Measurements from ENCODE around the gene FAM8A1.

GRCh38 chr6:17648745-17649144 lies 48.6 kb downstream of the FAM8A1 start:
- TF ChIP-seq POLR2A (IDR thresholded peaks at IDR 0.05) = no peak
- TF ChIP-seq, protein P1, sequence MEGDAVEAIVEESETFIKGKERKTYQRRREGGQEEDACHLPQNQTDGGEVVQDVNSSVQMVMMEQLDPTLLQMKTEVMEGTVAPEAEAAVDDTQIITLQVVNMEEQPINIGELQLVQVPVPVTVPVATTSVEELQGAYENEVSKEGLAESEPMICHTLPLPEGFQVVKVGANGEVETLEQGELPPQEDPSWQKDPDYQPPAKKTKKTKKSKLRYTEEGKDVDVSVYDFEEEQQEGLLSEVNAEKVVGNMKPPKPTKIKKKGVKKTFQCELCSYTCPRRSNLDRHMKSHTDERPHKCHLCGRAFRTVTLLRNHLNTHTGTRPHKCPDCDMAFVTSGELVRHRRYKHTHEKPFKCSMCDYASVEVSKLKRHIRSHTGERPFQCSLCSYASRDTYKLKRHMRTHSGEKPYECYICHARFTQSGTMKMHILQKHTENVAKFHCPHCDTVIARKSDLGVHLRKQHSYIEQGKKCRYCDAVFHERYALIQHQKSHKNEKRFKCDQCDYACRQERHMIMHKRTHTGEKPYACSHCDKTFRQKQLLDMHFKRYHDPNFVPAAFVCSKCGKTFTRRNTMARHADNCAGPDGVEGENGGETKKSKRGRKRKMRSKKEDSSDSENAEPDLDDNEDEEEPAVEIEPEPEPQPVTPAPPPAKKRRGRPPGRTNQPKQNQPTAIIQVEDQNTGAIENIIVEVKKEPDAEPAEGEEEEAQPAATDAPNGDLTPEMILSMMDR (IDR thresholded peaks at IDR 0.05) = no peak
